ENCODE measurements around the gene C10orf90. TPM values are rescaled to one million over a fixed set of nuclear protein-coding genes. Genes with fewer than 3 reads are reported as not detected.

C10orf90 gene
- total RNA-seq, 1 experiment from 2014 or later = 0.59 TPM

DNA sequence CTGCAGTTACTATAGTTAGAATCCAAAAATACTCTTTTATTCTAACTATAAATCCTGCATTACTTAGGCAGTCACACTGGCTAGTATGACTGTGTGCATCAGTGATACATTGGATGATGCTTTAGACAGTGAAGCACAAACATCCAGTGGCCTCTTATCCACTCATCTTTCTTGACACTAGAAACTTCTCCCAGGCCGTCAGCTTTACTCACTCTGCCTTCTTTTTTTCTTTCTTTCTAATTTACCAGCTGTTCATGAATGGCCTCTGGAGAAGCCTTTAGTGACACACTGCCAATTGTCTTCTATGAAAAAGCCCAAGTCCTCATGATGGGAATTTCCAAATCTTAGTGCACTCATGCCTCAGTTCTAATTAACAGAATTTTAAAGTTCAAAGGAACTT is 26.2 kb upstream of the C10orf90 start:
- POLR2A ChIA-PET (ENCODE audit: unreplicated experiment) = no interaction called here
- no peaks in the 10 kb centered on the region for H3F3A ChIP-seq (ENCODE audit: insufficient read depth, low read depth)
- no peak overlapping the region for H3K4me3 ChIP-seq
- no peaks in the 10 kb centered on the region for H3K4me1 ChIP-seq (replicated peaks; ENCODE audit: insufficient read depth)
- no peaks in the 10 kb centered on the region for H4K20me1 ChIP-seq (ENCODE audit: insufficient read depth)
- TF ChIP-seq, protein P1, sequence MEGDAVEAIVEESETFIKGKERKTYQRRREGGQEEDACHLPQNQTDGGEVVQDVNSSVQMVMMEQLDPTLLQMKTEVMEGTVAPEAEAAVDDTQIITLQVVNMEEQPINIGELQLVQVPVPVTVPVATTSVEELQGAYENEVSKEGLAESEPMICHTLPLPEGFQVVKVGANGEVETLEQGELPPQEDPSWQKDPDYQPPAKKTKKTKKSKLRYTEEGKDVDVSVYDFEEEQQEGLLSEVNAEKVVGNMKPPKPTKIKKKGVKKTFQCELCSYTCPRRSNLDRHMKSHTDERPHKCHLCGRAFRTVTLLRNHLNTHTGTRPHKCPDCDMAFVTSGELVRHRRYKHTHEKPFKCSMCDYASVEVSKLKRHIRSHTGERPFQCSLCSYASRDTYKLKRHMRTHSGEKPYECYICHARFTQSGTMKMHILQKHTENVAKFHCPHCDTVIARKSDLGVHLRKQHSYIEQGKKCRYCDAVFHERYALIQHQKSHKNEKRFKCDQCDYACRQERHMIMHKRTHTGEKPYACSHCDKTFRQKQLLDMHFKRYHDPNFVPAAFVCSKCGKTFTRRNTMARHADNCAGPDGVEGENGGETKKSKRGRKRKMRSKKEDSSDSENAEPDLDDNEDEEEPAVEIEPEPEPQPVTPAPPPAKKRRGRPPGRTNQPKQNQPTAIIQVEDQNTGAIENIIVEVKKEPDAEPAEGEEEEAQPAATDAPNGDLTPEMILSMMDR (conservative IDR thresholded peaks at IDR 0.05) = no peak
- TF ChIP-seq EZH2 (IDR thresholded peaks at IDR 0.05; ENCODE audit: low read depth) = no peak
- H2AFZ ChIP-seq = no peak overlapping the region
- CTCF ChIA-PET = no interaction called here
- no peaks in the 10 kb centered on the region for H3K27me3 ChIP-seq (ENCODE audit: insufficient read depth, low read depth)
- no peaks in the 10 kb centered on the region for H3K9me3 ChIP-seq (ENCODE audit: insufficient read depth, low read depth)
- H3K79me2 ChIP-seq (ENCODE audit: low read depth) = no peaks in the 10 kb centered on the region
- no peak for DNase-seq
- no peak overlapping the region for H3K27ac ChIP-seq
- intact Hi-C loops (cut with micrococcal nuclease; ENCODE audit: unreplicated experiment) = no loop called here
- no peaks in the 10 kb centered on the region for H3K9me2 ChIP-seq (ENCODE audit: insufficient read depth)
- no TSS peak for BruUV-seq (replicated peaks)
- H3K36me3 ChIP-seq (ENCODE audit: low read depth) = no peaks in the 10 kb centered on the region
- no peak overlapping the region for H3K4me2 ChIP-seq

- H4K20me1 ChIP-seq (ENCODE audit: insufficient read depth) = no peaks in the 10 kb centered on the region
- no peaks in the 10 kb centered on the region for H3K4me1 ChIP-seq (replicated peaks; ENCODE audit: insufficient read depth)
- H3K27me3 ChIP-seq (ENCODE audit: insufficient read depth, low read depth) = no peaks in the 10 kb centered on the region
- no TSS peak for BruUV-seq (replicated peaks)
- no peaks in the 10 kb centered on the region for H3F3A ChIP-seq (ENCODE audit: insufficient read depth, low read depth)
- DNase-seq = no peak
- H3K9me3 ChIP-seq (ENCODE audit: insufficient read depth, low read depth) = no peaks in the 10 kb centered on the region
- no peak for TF ChIP-seq EZH2 (IDR thresholded peaks at IDR 0.05; ENCODE audit: low read depth)
- TF ChIP-seq, protein P1 (conservative IDR thresholded peaks at IDR 0.05) = no peak
- H3K27ac ChIP-seq = no peak overlapping the region
- no peaks in the 10 kb centered on the region for H3K79me2 ChIP-seq (ENCODE audit: low read depth)
- H3K4me3 ChIP-seq = no peak overlapping the region
- ChIA-PET POLR2A (ENCODE audit: unreplicated experiment) (no interaction called here), CTCF (no interaction called here)
- intact Hi-C loops (cut with micrococcal nuclease; ENCODE audit: unreplicated experiment) = no loop called here
- no peaks in the 10 kb centered on the region for H3K9me2 ChIP-seq (ENCODE audit: insufficient read depth)
- no peak overlapping the region for H2AFZ ChIP-seq
- no peak overlapping the region for H3K4me2 ChIP-seq
- H3K36me3 ChIP-seq (ENCODE audit: low read depth) = no peaks in the 10 kb centered on the region
Measured at GRCh38 chr10:126691456-126691855, 21.0 kb upstream of the C10orf90 start.

GRCh38 chr10:126690534-126690933 is 20.0 kb upstream of the C10orf90 start:
- H3K27me3 ChIP-seq (ENCODE audit: insufficient read depth, low read depth) = no peaks in the 10 kb centered on the region
- no peak overlapping the region for H3K27ac ChIP-seq
- H3F3A ChIP-seq (ENCODE audit: insufficient read depth, low read depth) = no peaks in the 10 kb centered on the region
- no peak overlapping the region for H3K4me3 ChIP-seq
- H3K9me2 ChIP-seq (ENCODE audit: insufficient read depth) = no peaks in the 10 kb centered on the region
- DNase-seq = no peak
- H3K4me2 ChIP-seq = no peak overlapping the region
- TF ChIP-seq EZH2 (IDR thresholded peaks at IDR 0.05; ENCODE audit: low read depth) = no peak
- TF ChIP-seq, protein P1 (conservative IDR thresholded peaks at IDR 0.05) = no peak
- H3K36me3 ChIP-seq (ENCODE audit: low read depth) = no peaks in the 10 kb centered on the region
- BruUV-seq (replicated peaks) = no TSS peak
- no peaks in the 10 kb centered on the region for H4K20me1 ChIP-seq (ENCODE audit: insufficient read depth)
- no peak overlapping the region for H2AFZ ChIP-seq
- H3K4me1 ChIP-seq (replicated peaks; ENCODE audit: insufficient read depth) = no peaks in the 10 kb centered on the region
- intact Hi-C loops (cut with micrococcal nuclease; ENCODE audit: unreplicated experiment) = no loop called here
- no peaks in the 10 kb centered on the region for H3K79me2 ChIP-seq (ENCODE audit: low read depth)
- no peaks in the 10 kb centered on the region for H3K9me3 ChIP-seq (ENCODE audit: insufficient read depth, low read depth)
- POLR2A ChIA-PET (ENCODE audit: unreplicated experiment) = no interaction called here
- CTCF ChIA-PET = no interaction called here

Measured in PC-9 (cell line).